ENCODE results near the gene VRK1. TPM values are rescaled to one million over a fixed set of nuclear protein-coding genes. Genes with fewer than 3 reads are reported as not detected.
A peak's percentile ranks its signal among the peaks of the same experiment; 100 is the strongest.

The VRK1 gene
- total RNA-seq, 1 experiment from 2014 or later, result 67.3 TPM

- TF ChIP-seq, protein P1, sequence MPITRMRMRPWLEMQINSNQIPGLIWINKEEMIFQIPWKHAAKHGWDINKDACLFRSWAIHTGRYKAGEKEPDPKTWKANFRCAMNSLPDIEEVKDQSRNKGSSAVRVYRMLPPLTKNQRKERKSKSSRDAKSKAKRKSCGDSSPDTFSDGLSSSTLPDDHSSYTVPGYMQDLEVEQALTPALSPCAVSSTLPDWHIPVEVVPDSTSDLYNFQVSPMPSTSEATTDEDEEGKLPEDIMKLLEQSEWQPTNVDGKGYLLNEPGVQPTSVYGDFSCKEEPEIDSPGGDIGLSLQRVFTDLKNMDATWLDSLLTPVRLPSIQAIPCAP (CRISPR knock-in tag; IDR thresholded peaks at IDR 0.05), result no peak
- TF ChIP-seq, protein P2, sequence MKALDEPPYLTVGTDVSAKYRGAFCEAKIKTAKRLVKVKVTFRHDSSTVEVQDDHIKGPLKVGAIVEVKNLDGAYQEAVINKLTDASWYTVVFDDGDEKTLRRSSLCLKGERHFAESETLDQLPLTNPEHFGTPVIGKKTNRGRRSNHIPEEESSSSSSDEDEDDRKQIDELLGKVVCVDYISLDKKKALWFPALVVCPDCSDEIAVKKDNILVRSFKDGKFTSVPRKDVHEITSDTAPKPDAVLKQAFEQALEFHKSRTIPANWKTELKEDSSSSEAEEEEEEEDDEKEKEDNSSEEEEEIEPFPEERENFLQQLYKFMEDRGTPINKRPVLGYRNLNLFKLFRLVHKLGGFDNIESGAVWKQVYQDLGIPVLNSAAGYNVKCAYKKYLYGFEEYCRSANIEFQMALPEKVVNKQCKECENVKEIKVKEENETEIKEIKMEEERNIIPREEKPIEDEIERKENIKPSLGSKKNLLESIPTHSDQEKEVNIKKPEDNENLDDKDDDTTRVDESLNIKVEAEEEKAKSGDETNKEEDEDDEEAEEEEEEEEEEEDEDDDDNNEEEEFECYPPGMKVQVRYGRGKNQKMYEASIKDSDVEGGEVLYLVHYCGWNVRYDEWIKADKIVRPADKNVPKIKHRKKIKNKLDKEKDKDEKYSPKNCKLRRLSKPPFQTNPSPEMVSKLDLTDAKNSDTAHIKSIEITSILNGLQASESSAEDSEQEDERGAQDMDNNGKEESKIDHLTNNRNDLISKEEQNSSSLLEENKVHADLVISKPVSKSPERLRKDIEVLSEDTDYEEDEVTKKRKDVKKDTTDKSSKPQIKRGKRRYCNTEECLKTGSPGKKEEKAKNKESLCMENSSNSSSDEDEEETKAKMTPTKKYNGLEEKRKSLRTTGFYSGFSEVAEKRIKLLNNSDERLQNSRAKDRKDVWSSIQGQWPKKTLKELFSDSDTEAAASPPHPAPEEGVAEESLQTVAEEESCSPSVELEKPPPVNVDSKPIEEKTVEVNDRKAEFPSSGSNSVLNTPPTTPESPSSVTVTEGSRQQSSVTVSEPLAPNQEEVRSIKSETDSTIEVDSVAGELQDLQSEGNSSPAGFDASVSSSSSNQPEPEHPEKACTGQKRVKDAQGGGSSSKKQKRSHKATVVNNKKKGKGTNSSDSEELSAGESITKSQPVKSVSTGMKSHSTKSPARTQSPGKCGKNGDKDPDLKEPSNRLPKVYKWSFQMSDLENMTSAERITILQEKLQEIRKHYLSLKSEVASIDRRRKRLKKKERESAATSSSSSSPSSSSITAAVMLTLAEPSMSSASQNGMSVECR (CRISPR knock-in tag; IDR thresholded peaks at IDR 0.05; ENCODE audit: borderline replicate concordance), result no peak
These were observed 47.8 kb downstream of the VRK1 start (continued) for GRCh38 chr14:96844857-96845570.

- Mint-ChIP-seq H3K27ac (no peak overlapping the region), H3K4me1 (0 out of 2 replicates have a peak, but pooled peaks cover 3% of the 10 kb centered on the region), H3K4me3 (no peak overlapping the region), H3K27me3 (ENCODE audit: low read depth) (no peaks in the 10 kb centered on the region), H3K36me3 (peaks cover 19% of the 10 kb centered on the region), H3K9me3 (no peaks in the 10 kb centered on the region)
- TF ChIP-seq, protein P1 (CRISPR knock-in tag; IDR thresholded peaks at IDR 0.05), result no peak
- TF ChIP-seq MYBL2 (CRISPR knock-in tag; IDR thresholded peaks at IDR 0.05) (no peak), GABPB1 (CRISPR knock-in tag; IDR thresholded peaks at IDR 0.05) (no peak), CBFB (CRISPR knock-in tag; IDR thresholded peaks at IDR 0.05; ENCODE audit: low read depth) (no peak)
- TF ChIP-seq, protein P3, sequence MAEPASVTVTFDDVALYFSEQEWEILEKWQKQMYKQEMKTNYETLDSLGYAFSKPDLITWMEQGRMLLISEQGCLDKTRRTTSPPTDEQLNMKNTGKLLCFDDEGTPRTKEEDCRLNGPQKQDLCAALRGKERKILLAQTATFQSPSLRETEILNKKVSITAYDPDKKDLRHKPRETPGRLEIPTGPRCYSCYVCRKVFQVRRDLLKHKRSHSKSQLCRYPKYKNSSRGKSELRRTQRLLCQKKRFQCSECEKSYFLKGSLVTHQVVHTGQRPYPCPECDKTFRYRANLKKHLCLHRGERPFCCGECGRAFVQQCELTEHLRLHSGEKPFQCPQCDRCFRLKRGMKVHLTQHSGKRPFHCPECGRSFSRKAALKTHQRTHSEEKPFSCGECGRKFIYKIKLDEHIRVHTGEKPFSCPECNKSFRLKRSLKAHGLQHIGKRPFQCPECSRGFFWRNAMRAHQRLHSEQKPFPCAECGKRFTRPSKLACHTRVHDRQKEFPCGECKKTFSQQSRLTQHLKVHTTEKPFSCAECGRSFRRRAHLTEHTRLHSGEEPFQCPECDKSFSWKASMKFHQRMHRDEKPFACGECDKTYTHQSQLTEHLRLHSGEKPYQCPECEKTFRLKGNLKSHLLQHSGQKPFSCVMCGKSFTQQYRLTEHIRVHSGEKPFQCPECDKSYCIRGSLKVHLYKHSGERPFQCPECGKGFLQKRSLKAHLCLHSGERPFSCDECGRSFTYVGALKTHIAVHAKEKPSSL (CRISPR knock-in tag; conservative IDR thresholded peaks at IDR 0.05), result no peak
- TF ChIP-seq, protein P4, sequence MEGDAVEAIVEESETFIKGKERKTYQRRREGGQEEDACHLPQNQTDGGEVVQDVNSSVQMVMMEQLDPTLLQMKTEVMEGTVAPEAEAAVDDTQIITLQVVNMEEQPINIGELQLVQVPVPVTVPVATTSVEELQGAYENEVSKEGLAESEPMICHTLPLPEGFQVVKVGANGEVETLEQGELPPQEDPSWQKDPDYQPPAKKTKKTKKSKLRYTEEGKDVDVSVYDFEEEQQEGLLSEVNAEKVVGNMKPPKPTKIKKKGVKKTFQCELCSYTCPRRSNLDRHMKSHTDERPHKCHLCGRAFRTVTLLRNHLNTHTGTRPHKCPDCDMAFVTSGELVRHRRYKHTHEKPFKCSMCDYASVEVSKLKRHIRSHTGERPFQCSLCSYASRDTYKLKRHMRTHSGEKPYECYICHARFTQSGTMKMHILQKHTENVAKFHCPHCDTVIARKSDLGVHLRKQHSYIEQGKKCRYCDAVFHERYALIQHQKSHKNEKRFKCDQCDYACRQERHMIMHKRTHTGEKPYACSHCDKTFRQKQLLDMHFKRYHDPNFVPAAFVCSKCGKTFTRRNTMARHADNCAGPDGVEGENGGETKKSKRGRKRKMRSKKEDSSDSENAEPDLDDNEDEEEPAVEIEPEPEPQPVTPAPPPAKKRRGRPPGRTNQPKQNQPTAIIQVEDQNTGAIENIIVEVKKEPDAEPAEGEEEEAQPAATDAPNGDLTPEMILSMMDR (IDR thresholded peaks at IDR 0.05), result no peak
- TF ChIP-seq, protein P5, sequence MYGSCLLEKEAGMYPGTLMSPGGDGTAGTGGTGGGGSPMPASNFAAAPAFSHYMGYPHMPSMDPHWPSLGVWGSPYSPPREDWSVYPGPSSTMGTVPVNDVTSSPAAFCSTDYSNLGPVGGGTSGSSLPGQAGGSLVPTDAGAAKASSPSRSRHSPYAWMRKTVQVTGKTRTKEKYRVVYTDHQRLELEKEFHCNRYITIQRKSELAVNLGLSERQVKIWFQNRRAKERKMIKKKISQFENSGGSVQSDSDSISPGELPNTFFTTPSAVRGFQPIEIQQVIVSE (CRISPR knock-in tag; IDR thresholded peaks at IDR 0.05; ENCODE audit: borderline replicate concordance), result no peak
- ATAC-seq (no peak), DNase-seq (ENCODE audit: low spot score) (no peak)
- ChIA-PET POLR2A (no interaction called here), CTCF (no interaction called here)
These were observed 50.3 kb downstream of the VRK1 start for GRCh38 chr14:96847451-96847850.

- ChIA-PET POLR2A (no interaction called here), CTCF (no interaction called here)
- no peaks in the 10 kb centered on the region for H3K27me3 Mint-ChIP-seq (ENCODE audit: low read depth)
- H3K36me3 Mint-ChIP-seq, result peaks cover 21% of the 10 kb centered on the region
- DNase-seq (ENCODE audit: low spot score), result no peak
- 0 out of 2 replicates have a peak, but pooled peaks cover 7% of the 10 kb centered on the region for H3K4me1 Mint-ChIP-seq
- H3K27ac Mint-ChIP-seq, result peak overlapping the region; percentile 23; the same call in 1 of the 2 replicates
- no peaks in the 10 kb centered on the region for H3K9me3 Mint-ChIP-seq
- H3K4me3 Mint-ChIP-seq, result no peak overlapping the region
- no peak for ATAC-seq
- TF ChIP-seq AR (CRISPR knock-in tag; IDR thresholded peaks at IDR 0.05) (no peak), ESRRA (CRISPR knock-in tag; IDR thresholded peaks at IDR 0.05; ENCODE audit: borderline replicate concordance) (no peak), STAT6 (CRISPR knock-in tag; conservative IDR thresholded peaks at IDR 0.05; ENCODE audit: low read depth) (no peak), KAT7 (CRISPR knock-in tag; IDR thresholded peaks at IDR 0.05; ENCODE audit: borderline replicate concordance) (no peak)
These were observed 50.8 kb downstream of the VRK1 start for GRCh38 chr14:96848011-96848410.

All from WTC11 (cell line).